Measurements from ENCODE around the gene CNTROB.

The CNTROB gene

GRCh38 chr17:7893187-7893880 lies 38.7 kb upstream of the CNTROB start:
- in situ Hi-C loops (cut with MboI; ENCODE audit: low sequenced_read_pairs, unreplicated experiment), result no loop called here
- no peak for DNase-seq (ENCODE audit: low spot score)
- TF ChIP-seq, protein P1, sequence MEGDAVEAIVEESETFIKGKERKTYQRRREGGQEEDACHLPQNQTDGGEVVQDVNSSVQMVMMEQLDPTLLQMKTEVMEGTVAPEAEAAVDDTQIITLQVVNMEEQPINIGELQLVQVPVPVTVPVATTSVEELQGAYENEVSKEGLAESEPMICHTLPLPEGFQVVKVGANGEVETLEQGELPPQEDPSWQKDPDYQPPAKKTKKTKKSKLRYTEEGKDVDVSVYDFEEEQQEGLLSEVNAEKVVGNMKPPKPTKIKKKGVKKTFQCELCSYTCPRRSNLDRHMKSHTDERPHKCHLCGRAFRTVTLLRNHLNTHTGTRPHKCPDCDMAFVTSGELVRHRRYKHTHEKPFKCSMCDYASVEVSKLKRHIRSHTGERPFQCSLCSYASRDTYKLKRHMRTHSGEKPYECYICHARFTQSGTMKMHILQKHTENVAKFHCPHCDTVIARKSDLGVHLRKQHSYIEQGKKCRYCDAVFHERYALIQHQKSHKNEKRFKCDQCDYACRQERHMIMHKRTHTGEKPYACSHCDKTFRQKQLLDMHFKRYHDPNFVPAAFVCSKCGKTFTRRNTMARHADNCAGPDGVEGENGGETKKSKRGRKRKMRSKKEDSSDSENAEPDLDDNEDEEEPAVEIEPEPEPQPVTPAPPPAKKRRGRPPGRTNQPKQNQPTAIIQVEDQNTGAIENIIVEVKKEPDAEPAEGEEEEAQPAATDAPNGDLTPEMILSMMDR (IDR thresholded peaks at IDR 0.05; ENCODE audit: borderline replicate concordance, control extremely low read depth, extremely low read depth, insufficient read depth, missing control alignments), result no peak

GRCh38 chr17:7894226-7894625 lies 37.8 kb upstream of the CNTROB start:
- in situ Hi-C loops (cut with MboI; ENCODE audit: low sequenced_read_pairs, unreplicated experiment), result no loop called here
- TF ChIP-seq, protein P1 (IDR thresholded peaks at IDR 0.05; ENCODE audit: borderline replicate concordance, control extremely low read depth, extremely low read depth, insufficient read depth, missing control alignments), result no peak
- no peak for DNase-seq (ENCODE audit: low spot score)

DNA sequence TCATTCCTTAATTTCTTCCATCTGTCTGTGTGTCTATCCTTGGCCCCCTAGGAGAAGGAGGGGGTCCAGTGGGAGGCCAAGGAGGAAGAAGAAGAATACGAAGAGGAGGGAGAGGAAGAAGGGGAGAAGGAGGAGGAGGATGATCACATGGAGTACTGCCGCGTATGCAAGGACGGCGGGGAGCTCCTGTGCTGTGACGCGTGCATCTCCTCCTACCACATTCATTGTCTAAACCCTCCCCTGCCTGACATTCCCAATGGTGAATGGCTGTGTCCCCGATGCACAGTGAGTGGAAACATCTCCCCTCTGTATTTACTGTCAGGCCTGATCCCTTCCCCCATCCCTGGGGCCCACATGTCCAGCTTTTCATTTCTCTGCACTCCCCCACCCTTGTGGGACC lies 37.1 kb upstream of the CNTROB start:
- TF ChIP-seq, protein P1 (IDR thresholded peaks at IDR 0.05; ENCODE audit: borderline replicate concordance, control extremely low read depth, extremely low read depth, insufficient read depth, missing control alignments), result no peak
- in situ Hi-C loops (cut with MboI; ENCODE audit: low sequenced_read_pairs, unreplicated experiment), result no loop called here
- DNase-seq (ENCODE audit: low spot score), result no peak

DNA sequence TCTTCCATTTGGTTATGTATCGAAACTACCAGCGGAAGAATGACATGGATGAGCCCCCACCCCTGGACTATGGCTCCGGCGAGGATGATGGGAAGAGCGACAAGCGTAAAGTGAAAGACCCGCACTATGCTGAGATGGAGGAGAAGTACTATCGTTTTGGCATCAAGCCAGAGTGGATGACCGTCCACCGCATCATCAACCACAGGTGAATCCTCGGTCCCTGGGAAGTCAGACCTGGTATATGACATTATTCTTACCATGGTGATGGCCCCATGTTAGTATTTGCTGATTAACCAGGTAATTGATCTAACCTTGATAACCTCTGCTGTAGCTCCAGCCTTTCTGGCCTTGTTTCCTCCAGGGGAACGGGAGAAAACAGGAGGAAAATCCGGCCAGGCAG lies 34.9 kb upstream of the CNTROB start:
- DNase-seq (ENCODE audit: low spot score), result no peak
- in situ Hi-C loops (cut with MboI; ENCODE audit: low sequenced_read_pairs, unreplicated experiment), result no loop called here
- TF ChIP-seq, protein P1 (IDR thresholded peaks at IDR 0.05; ENCODE audit: borderline replicate concordance, control extremely low read depth, extremely low read depth, insufficient read depth, missing control alignments), result no peak

GRCh38 chr17:7897773-7898172 lies 34.2 kb upstream of the CNTROB start:
- DNase-seq (ENCODE audit: low spot score), result no peak
- in situ Hi-C loops (cut with MboI; ENCODE audit: low sequenced_read_pairs, unreplicated experiment), result no loop called here
- TF ChIP-seq, protein P1 (IDR thresholded peaks at IDR 0.05; ENCODE audit: borderline replicate concordance, control extremely low read depth, extremely low read depth, insufficient read depth, missing control alignments), result peak; percentile 15

DNA sequence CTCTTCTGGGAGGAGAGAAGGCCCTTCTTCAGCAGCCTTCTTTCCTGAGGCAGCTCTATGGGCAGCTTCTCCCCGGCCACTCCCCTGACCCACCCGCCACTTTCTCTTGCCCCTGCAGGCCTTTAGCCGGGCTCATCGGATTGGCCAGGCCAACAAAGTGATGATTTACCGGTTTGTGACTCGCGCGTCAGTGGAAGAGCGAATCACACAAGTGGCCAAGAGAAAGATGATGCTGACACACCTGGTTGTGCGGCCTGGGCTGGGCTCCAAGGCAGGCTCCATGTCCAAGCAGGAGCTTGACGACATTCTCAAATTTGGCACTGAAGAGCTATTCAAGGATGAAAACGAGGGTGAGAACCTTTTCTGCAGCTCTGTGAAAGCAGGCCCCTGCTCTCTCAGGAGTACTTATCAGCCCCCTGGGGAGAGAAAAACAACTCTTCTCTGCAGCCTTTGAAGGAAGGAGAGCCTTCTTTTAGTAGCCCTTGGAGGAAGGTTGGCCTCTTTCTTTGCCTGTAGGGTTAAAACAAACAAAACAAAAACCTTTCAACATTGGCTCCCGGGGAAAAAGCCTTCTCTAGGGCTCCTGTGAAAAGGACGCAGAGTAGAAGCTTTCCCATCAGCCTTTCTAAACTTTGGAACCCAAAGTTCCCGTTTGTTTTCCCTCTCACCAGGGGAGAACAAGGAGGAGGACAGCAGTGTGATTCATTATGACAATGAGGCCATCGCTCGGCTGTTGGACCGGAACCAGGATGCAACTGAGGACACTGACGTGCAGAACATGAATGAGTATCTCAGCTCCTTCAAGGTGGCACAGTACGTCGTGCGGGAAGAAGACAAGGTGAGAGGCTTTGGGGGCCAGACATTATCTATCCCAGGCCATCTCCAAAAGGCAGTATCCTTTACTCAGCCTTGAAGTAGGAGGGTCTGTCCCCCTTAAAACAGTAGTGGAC lies 28.6 kb upstream of the CNTROB start:
- TF ChIP-seq, protein P1 (IDR thresholded peaks at IDR 0.05; ENCODE audit: borderline replicate concordance, control extremely low read depth, extremely low read depth, insufficient read depth, missing control alignments), result no peak
- in situ Hi-C loops (cut with MboI; ENCODE audit: low sequenced_read_pairs, unreplicated experiment), result no loop called here
- DNase-seq (ENCODE audit: low spot score), result no peak
